GM23338 (cell line): ENCODE data around the gene RAB27B. TPM values are rescaled to one million over a fixed set of nuclear protein-coding genes. Genes with fewer than 3 reads are reported as not detected.

Experiments used
- ATAC-seq: fragments of 200-7000 bp; cut with Tn5 transposase; 3 replicates; pipeline ENCODE4 v1.9.1; 2020
- DNase-seq: peaks from one replicate; pipeline ENCODE4 v3.0.0-alpha.2; 2015; ENCODE audit warnings: low spot score
- H2AFZ ChIP-seq: fragments of 200-600 bp; sonication (generic); 2 replicates; pipeline ENCODE4 v1.8.0; 2016; ENCODE audit warnings: antibody characterized with exemption, mild to moderate bottlenecking, moderate library complexity
- H3F3A ChIP-seq: fragments of 200-600 bp; sonication (generic); replicated peaks from 2 replicates; pipeline ENCODE4 v1.8.0; 2017; ENCODE audit warnings: antibody characterized with exemption, mixed run types, low read depth
- H3K27ac ChIP-seq: fragments of 200-600 bp; sonication (generic); 2 replicates; pipeline ENCODE4 v1.6.1; 2016; ENCODE audit warnings: low read depth
- H3K27me3 ChIP-seq: fragments of 200-600 bp; sonication (generic); 2 replicates; pipeline ENCODE4 v1.8.0; 2016; ENCODE audit warnings: mild to moderate bottlenecking, mixed run types, moderate library complexity; ENCODE audit not compliant: insufficient read depth
- H3K36me3 ChIP-seq: fragments of 200-600 bp; sonication (generic); 2 replicates; pipeline ENCODE4 v1.8.0; 2016; ENCODE audit warnings: mild to moderate bottlenecking; ENCODE audit not compliant: insufficient read depth
- H3K4me1 ChIP-seq: fragments of 200-600 bp; sonication (generic); 2 replicates; pipeline ENCODE4 v1.8.0; 2016; ENCODE audit warnings: mild to moderate bottlenecking, moderate library complexity; ENCODE audit not compliant: insufficient read depth
- H3K4me2 ChIP-seq: fragments of 200-600 bp; sonication (generic); 2 replicates; pipeline ENCODE4 v1.7.1; 2017; ENCODE audit warnings: mixed run types
- H3K4me3 ChIP-seq: fragments of 200-600 bp; sonication (generic); 2 replicates; pipeline ENCODE4 v1.6.1; 2016; ENCODE audit warnings: mixed run types
- H3K79me2 ChIP-seq: fragments of 200-600 bp; sonication (generic); replicated peaks from 2 replicates; pipeline ENCODE4 v1.8.0; 2017; ENCODE audit warnings: mild to moderate bottlenecking; ENCODE audit not compliant: insufficient read depth
- H3K9me2 ChIP-seq: fragments of 200-600 bp; sonication (generic); 2 replicates; pipeline ENCODE4 v1.8.0; 2017; ENCODE audit not compliant: insufficient read depth
- H4K20me1 ChIP-seq: fragments of 200-600 bp; sonication (generic); replicated peaks from 2 replicates; pipeline ENCODE4 v1.8.0; 2017; ENCODE audit warnings: mild to moderate bottlenecking; ENCODE audit not compliant: insufficient read depth
- H3K27ac Mint-ChIP-seq: 2 replicates; pipeline ENCODE4 v1.8.0; 2020; ENCODE audit warnings: inconsistent platforms, mild to moderate bottlenecking, moderate library complexity, mixed read lengths
- H3K27me3 Mint-ChIP-seq: 3 replicates; pipeline ENCODE4 v1.8.0; 2022; ENCODE audit warnings: low read depth, mild to moderate bottlenecking, moderate library complexity, mixed read lengths, inconsistent platforms; ENCODE audit not compliant: insufficient read depth, poor library complexity
- H3K36me3 Mint-ChIP-seq: 3 replicates; pipeline ENCODE4 v1.8.0; 2021; ENCODE audit warnings: low read depth, mild to moderate bottlenecking, inconsistent platforms, moderate library complexity, mixed read lengths
- H3K4me1 Mint-ChIP-seq: 3 replicates; pipeline ENCODE4 v1.8.0; 2020; ENCODE audit warnings: mild to moderate bottlenecking, inconsistent platforms, mixed read lengths
- H3K4me3 Mint-ChIP-seq: 3 replicates; pipeline ENCODE4 v1.8.0; 2021; ENCODE audit warnings: moderate library complexity, mild to moderate bottlenecking, inconsistent platforms, mixed read lengths
- H3K9me3 Mint-ChIP-seq: 3 replicates; pipeline ENCODE4 v1.8.0; 2020; ENCODE audit warnings: moderate library complexity, mild to moderate bottlenecking, inconsistent platforms, mixed read lengths
- CREB1 ChIP-seq: fragments of 250-450 bp; sonication (Bioruptor Pico); IDR thresholded peaks from 2 replicates; pipeline ENCODE4 v1.5.0; 2020; ENCODE audit warnings: low read depth, mild to moderate bottlenecking, moderate library complexity
- CTCF ChIP-seq, 2 experiments: fragments of 200-600 bp in 1 of 2; sonication (generic) in 1 of 2; conservative IDR thresholded peaks; 2 replicates each; pipeline versions ENCODE4 v1.5.1 to v1.6.1; 2016 to 2017; ENCODE audit warnings: antibody characterized with exemption in 2 of 2, low read depth in 2 of 2, mild to moderate bottlenecking in 2 of 2, moderate library complexity in 1 of 2
- ETS1 ChIP-seq: IDR thresholded peaks from 2 replicates; pipeline ENCODE4 v1.6.1; 2016; ENCODE audit warnings: antibody characterized with exemption
- EZH2 ChIP-seq: fragments of 200-600 bp; sonication (generic); IDR thresholded peaks from one replicate; pipeline ENCODE4 v1.8.0; 2017; ENCODE audit warnings: antibody characterized with exemption, mild to moderate bottlenecking, low read depth; ENCODE audit not compliant: unreplicated experiment
- EZH2phosphoT487 ChIP-seq: fragments of 200-600 bp; sonication (generic); IDR thresholded peaks from one replicate; pipeline ENCODE4 v1.8.1; 2018; ENCODE audit warnings: antibody characterized with exemption; ENCODE audit not compliant: unreplicated experiment
- JUNB ChIP-seq: IDR thresholded peaks from one replicate; pipeline ENCODE4 v1.6.1; 2016; ENCODE audit warnings: antibody characterized with exemption; ENCODE audit not compliant: unreplicated experiment
- NANOG ChIP-seq: IDR thresholded peaks from 2 replicates; pipeline ENCODE4 v1.6.1; 2016; ENCODE audit warnings: antibody characterized with exemption, borderline replicate concordance
- POLR2AphosphoS5 ChIP-seq: IDR thresholded peaks from 2 replicates; pipeline ENCODE4 v1.6.1; 2016; ENCODE audit warnings: antibody characterized with exemption, low read depth
- REST ChIP-seq: IDR thresholded peaks from one replicate; pipeline ENCODE4 v1.6.1; 2018; ENCODE audit warnings: antibody characterized with exemption; ENCODE audit not compliant: unreplicated experiment
- STAT1 ChIP-seq: IDR thresholded peaks from one replicate; pipeline ENCODE4 v1.6.1; 2016; ENCODE audit warnings: antibody characterized with exemption; ENCODE audit not compliant: unreplicated experiment
- ZNF114 ChIP-seq: fragments of 250-450 bp; sonication (Bioruptor Pico); IDR thresholded peaks from 2 replicates; pipeline ENCODE4 v1.5.0; 2020; ENCODE audit warnings: mild to moderate bottlenecking, moderate library complexity
- ZNF331 ChIP-seq: fragments of 250-450 bp; sonication (Bioruptor Pico); IDR thresholded peaks from 2 replicates; pipeline ENCODE4 v1.5.0; 2020; ENCODE audit warnings: low read depth, mild to moderate bottlenecking, moderate library complexity
- ZNF462 ChIP-seq: fragments of 250-450 bp; sonication (Bioruptor Pico); IDR thresholded peaks from 2 replicates; pipeline ENCODE4 v1.5.0; 2020; ENCODE audit warnings: mild to moderate bottlenecking, moderate library complexity
- polyA plus RNA-seq: library from polyadenylated mRNA; unstranded; fragments of >200 nt; fragmentation: Nextera tagmentation; extraction: Ambion mirVana; gene quantifications from 2 replicates; pipeline ENCODE4 v1.2.1, GENCODE V29; 2016
- total RNA-seq: library from RNA; depleted of rRNA; stranded (reverse); fragments of >200 nt; shearing (Covaris generic); gene quantifications from 2 replicates; pipeline ENCODE4 v1.2.3, GENCODE V29; 2014

Gene RAB27B
- total and polyA plus RNA-seq, 2 experiments from 2014 or later: 0.13 to 0.56 TPM

GRCh38 chr18:54852780-54853675, 24.8 kb downstream of the RAB27B start:
- Mint-ChIP-seq H3K27ac (no peak overlapping the region), H3K4me3 (no peak overlapping the region), H3K4me1 (no peaks in the 10 kb centered on the region), H3K36me3 (no peaks in the 10 kb centered on the region), H3K27me3 (no peaks in the 10 kb centered on the region), H3K9me3 (no peaks in the 10 kb centered on the region)
- Histone ChIP-seq H3K27ac (no peak overlapping the region), H3K4me1 (no peaks in the 10 kb centered on the region), H3K4me2 (no peak overlapping the region), H4K20me1 (no peaks in the 10 kb centered on the region), H3F3A (no peaks in the 10 kb centered on the region), H3K9me2 (no peaks in the 10 kb centered on the region), H3K36me3 (no peaks in the 10 kb centered on the region), H3K4me3 (no peak overlapping the region), H2AFZ (no peak overlapping the region), H3K27me3 (no peaks in the 10 kb centered on the region), H3K79me2 (no peaks in the 10 kb centered on the region)
- DNase-seq (no peak), ATAC-seq (no peak)
- TF ChIP-seq REST (no peak), ZNF462 (CRISPR knock-in tag) (no peak), STAT1 (no peak), CREB1 (CRISPR knock-in tag) (no peak), ETS1 (no peak), EZH2phosphoT487 (no peak), CTCF (conservative IDR thresholded peaks at IDR 0.05; ENCODE audit: low read depth in 2 of 2) (no peak), ZNF114 (CRISPR knock-in tag) (no peak), JUNB (no peak), ZNF331 (CRISPR knock-in tag) (no peak), NANOG (no peak), POLR2AphosphoS5 (no peak), EZH2 (no peak)
